ENCODE data around the gene CD300LF.

The CD300LF gene

GRCh38 chr17:74736513-74737298 is 24.0 kb upstream of the CD300LF start, which contains the start of gene RAB37:
Gene RAB37 (plus strand): TSS chr17:74737256. CDS start chr17:74737273, 17 bp downstream.
- Histone ChIP-seq H3K27ac (ENCODE audit: low read length) (no peak within 1 kb of the TSS), H3K9me3 (ENCODE audit: control insufficient read depth, low read depth, low read length) (no peaks in the 10 kb centered on the region), H3K36me3 (ENCODE audit: control insufficient read depth, low read depth, low read length) (no peaks in the 10 kb centered on the region), H3K27me3 (ENCODE audit: control insufficient read depth, insufficient read depth, low read length) (peaks cover 46% of the 10 kb centered on the region), H3K9ac (ENCODE audit: low read length) (no peak within 1 kb of the TSS), H3K4me1 (ENCODE audit: control insufficient read depth, low read depth, low read length) (peaks cover 8% of the 10 kb centered on the region), H3K4me3 (ENCODE audit: low read length) (peak within 1 kb of the TSS; percentile 73)

- H3K27me3 ChIP-seq (ENCODE audit: control insufficient read depth, insufficient read depth, low read length), result peaks cover 45% of the 10 kb centered on the region
Observed at GRCh38 chr17:74734256-74734655, 21.5 kb upstream of the CD300LF start.

GRCh38 chr17:74733365-74734122 is 20.8 kb upstream of the CD300LF start:
- no peaks in the 10 kb centered on the region for H3K36me3 ChIP-seq (ENCODE audit: control insufficient read depth, low read depth, low read length)
- no peak overlapping the region for H3K9ac ChIP-seq (ENCODE audit: low read length)
- peaks cover 8% of the 10 kb centered on the region for H3K4me1 ChIP-seq (ENCODE audit: control insufficient read depth, low read depth, low read length)
- no peaks in the 10 kb centered on the region for H3K9me3 ChIP-seq (ENCODE audit: control insufficient read depth, low read depth, low read length)
- no peak overlapping the region for H3K4me3 ChIP-seq (ENCODE audit: low read length)
- peaks cover 38% of the 10 kb centered on the region for H3K27me3 ChIP-seq (ENCODE audit: control insufficient read depth, insufficient read depth, low read length)
- no peak overlapping the region for H3K27ac ChIP-seq (ENCODE audit: low read length)

More at GRCh38 chr17:74734256-74734655, 21.5 kb upstream of the CD300LF start:
- Histone ChIP-seq H3K4me1 (ENCODE audit: control insufficient read depth, low read depth, low read length) (peaks cover 8% of the 10 kb centered on the region), H3K4me3 (ENCODE audit: low read length) (no peak overlapping the region), H3K9ac (ENCODE audit: low read length) (no peak overlapping the region), H3K27ac (ENCODE audit: low read length) (no peak overlapping the region), H3K36me3 (ENCODE audit: control insufficient read depth, low read depth, low read length) (no peaks in the 10 kb centered on the region), H3K9me3 (ENCODE audit: control insufficient read depth, low read depth, low read length) (no peaks in the 10 kb centered on the region)

- Histone ChIP-seq H3K9ac (ENCODE audit: low read length) (no peak overlapping the region), H3K4me1 (ENCODE audit: control insufficient read depth, low read depth, low read length) (no peaks in the 10 kb centered on the region), H3K27ac (ENCODE audit: low read length) (no peak overlapping the region), H3K4me3 (ENCODE audit: low read length) (no peak overlapping the region), H3K9me3 (ENCODE audit: control insufficient read depth, low read depth, low read length) (no peaks in the 10 kb centered on the region), H3K27me3 (ENCODE audit: control insufficient read depth, insufficient read depth, low read length) (peaks cover 25% of the 10 kb centered on the region), H3K36me3 (ENCODE audit: control insufficient read depth, low read depth, low read length) (no peaks in the 10 kb centered on the region)
Observed at GRCh38 chr17:74732042-74732867, 19.5 kb upstream of the CD300LF start.

- Histone ChIP-seq H3K36me3 (ENCODE audit: control insufficient read depth, low read depth, low read length) (no peaks in the 10 kb centered on the region), H3K27ac (ENCODE audit: low read length) (no peak overlapping the region), H3K27me3 (ENCODE audit: control insufficient read depth, insufficient read depth, low read length) (peaks cover 20% of the 10 kb centered on the region), H3K4me1 (ENCODE audit: control insufficient read depth, low read depth, low read length) (no peaks in the 10 kb centered on the region), H3K9ac (ENCODE audit: low read length) (no peak overlapping the region), H3K9me3 (ENCODE audit: control insufficient read depth, low read depth, low read length) (no peaks in the 10 kb centered on the region), H3K4me3 (ENCODE audit: low read length) (no peak overlapping the region)
Observed at GRCh38 chr17:74731347-74731605, 18.6 kb upstream of the CD300LF start.

GRCh38 chr17:74730491-74731346 is 18.0 kb upstream of the CD300LF start:
- H3K9ac ChIP-seq (ENCODE audit: low read length), result no peak overlapping the region
- H3K36me3 ChIP-seq (ENCODE audit: control insufficient read depth, low read depth, low read length), result no peaks in the 10 kb centered on the region
- no peaks in the 10 kb centered on the region for H3K4me1 ChIP-seq (ENCODE audit: control insufficient read depth, low read depth, low read length)

GRCh38 chr17:74729866-74730265 is 17.1 kb upstream of the CD300LF start:
- Histone ChIP-seq H3K9ac (ENCODE audit: low read length) (no peak overlapping the region), H3K4me3 (ENCODE audit: low read length) (no peak overlapping the region)

More at GRCh38 chr17:74730491-74731346, 18.0 kb upstream of the CD300LF start:
- Histone ChIP-seq H3K27me3 (ENCODE audit: control insufficient read depth, insufficient read depth, low read length) (peaks cover 14% of the 10 kb centered on the region), H3K27ac (ENCODE audit: low read length) (no peak overlapping the region), H3K9me3 (ENCODE audit: control insufficient read depth, low read depth, low read length) (no peaks in the 10 kb centered on the region), H3K4me3 (ENCODE audit: low read length) (no peak overlapping the region)

GRCh38 chr17:74729368-74729767 is 16.6 kb upstream of the CD300LF start:
- Histone ChIP-seq H3K4me3 (ENCODE audit: low read length) (no peak overlapping the region), H3K27me3 (ENCODE audit: control insufficient read depth, insufficient read depth, low read length) (peaks cover 5% of the 10 kb centered on the region), H3K9me3 (ENCODE audit: control insufficient read depth, low read depth, low read length) (no peaks in the 10 kb centered on the region), H3K9ac (ENCODE audit: low read length) (no peak overlapping the region), H3K36me3 (ENCODE audit: control insufficient read depth, low read depth, low read length) (no peaks in the 10 kb centered on the region), H3K4me1 (ENCODE audit: control insufficient read depth, low read depth, low read length) (no peaks in the 10 kb centered on the region), H3K27ac (ENCODE audit: low read length) (no peak overlapping the region)

More at GRCh38 chr17:74729866-74730265, 17.1 kb upstream of the CD300LF start:
- no peak overlapping the region for H3K27ac ChIP-seq (ENCODE audit: low read length)
- peaks cover 7% of the 10 kb centered on the region for H3K27me3 ChIP-seq (ENCODE audit: control insufficient read depth, insufficient read depth, low read length)
- H3K9me3 ChIP-seq (ENCODE audit: control insufficient read depth, low read depth, low read length), result no peaks in the 10 kb centered on the region
- no peaks in the 10 kb centered on the region for H3K36me3 ChIP-seq (ENCODE audit: control insufficient read depth, low read depth, low read length)
- H3K4me1 ChIP-seq (ENCODE audit: control insufficient read depth, low read depth, low read length), result no peaks in the 10 kb centered on the region

- Histone ChIP-seq H3K4me3 (ENCODE audit: low read length) (no peak overlapping the region), H3K27me3 (ENCODE audit: control insufficient read depth, insufficient read depth, low read length) (no peaks in the 10 kb centered on the region), H3K36me3 (ENCODE audit: control insufficient read depth, low read depth, low read length) (no peaks in the 10 kb centered on the region), H3K9ac (ENCODE audit: low read length) (no peak overlapping the region), H3K27ac (ENCODE audit: low read length) (no peak overlapping the region), H3K4me1 (ENCODE audit: control insufficient read depth, low read depth, low read length) (no peaks in the 10 kb centered on the region), H3K9me3 (ENCODE audit: control insufficient read depth, low read depth, low read length) (no peaks in the 10 kb centered on the region)
Observed at GRCh38 chr17:74728702-74729075, 16.0 kb upstream of the CD300LF start.

- H3K9me3 ChIP-seq (ENCODE audit: control insufficient read depth, low read depth, low read length), result no peaks in the 10 kb centered on the region
- H3K36me3 ChIP-seq (ENCODE audit: control insufficient read depth, low read depth, low read length), result no peaks in the 10 kb centered on the region
- H3K4me1 ChIP-seq (ENCODE audit: control insufficient read depth, low read depth, low read length), result no peaks in the 10 kb centered on the region
Observed at GRCh38 chr17:74728033-74728701, 15.4 kb upstream of the CD300LF start.

More at GRCh38 chr17:74728033-74728701, 15.4 kb upstream of the CD300LF start:
- H3K9ac ChIP-seq (ENCODE audit: low read length), result no peak overlapping the region
- no peak overlapping the region for H3K27ac ChIP-seq (ENCODE audit: low read length)
- H3K27me3 ChIP-seq (ENCODE audit: control insufficient read depth, insufficient read depth, low read length), result no peaks in the 10 kb centered on the region
- no peak overlapping the region for H3K4me3 ChIP-seq (ENCODE audit: low read length)
